ENCODE results near the gene SNX8.
A peak's percentile ranks its signal among the peaks of the same experiment; 100 is the strongest.
"Not testable (repeated sequence)": the region's sequence is repeated elsewhere in the genome, so short reads cannot be mapped to it uniquely, and the experiment has no call there.

SNX8 gene

GRCh38 chr7:2273866-2274265, 40.4 kb downstream of the SNX8 start:
- no peak for DNase-seq (ENCODE audit: low read depth, low spot score)
- no peak overlapping the region for H3K4me3 ChIP-seq (ENCODE audit: low read depth, low read length)
- in situ Hi-C loops (cut with HindIII; ENCODE audit: low sequenced_read_pairs) = no loop called here
- no peak for TF ChIP-seq CTCF (IDR thresholded peaks at IDR 0.05; ENCODE audit: low read depth, low read length)

DNA sequence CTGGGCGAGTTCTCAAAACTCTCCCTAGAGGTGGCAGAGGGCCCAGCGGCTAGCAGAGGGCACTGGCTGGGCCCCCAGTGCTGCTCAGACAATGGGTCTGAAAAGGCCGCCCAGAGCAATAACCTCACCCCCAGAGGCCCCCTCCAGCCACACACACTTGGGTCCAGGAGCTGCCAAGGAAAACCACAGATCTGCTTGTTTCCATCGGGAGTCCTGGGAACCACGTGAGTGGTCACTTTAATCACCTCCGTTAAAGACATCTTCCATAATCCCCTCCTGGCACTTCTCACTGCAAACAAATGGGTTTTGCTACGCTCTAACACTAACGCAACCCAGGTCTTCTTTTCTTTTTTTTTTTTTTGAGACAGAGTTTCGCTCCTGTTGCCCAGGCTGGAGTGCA, 42.2 kb downstream of the SNX8 start:
- no peak overlapping the region for H3K4me3 ChIP-seq (ENCODE audit: low read depth, low read length)
- peak; percentile 10 for DNase-seq (ENCODE audit: low read depth, low spot score)
- TF ChIP-seq CTCF (IDR thresholded peaks at IDR 0.05; ENCODE audit: low read depth, low read length) = no peak
- in situ Hi-C loops (cut with HindIII; ENCODE audit: low sequenced_read_pairs) = no loop called here

DNA sequence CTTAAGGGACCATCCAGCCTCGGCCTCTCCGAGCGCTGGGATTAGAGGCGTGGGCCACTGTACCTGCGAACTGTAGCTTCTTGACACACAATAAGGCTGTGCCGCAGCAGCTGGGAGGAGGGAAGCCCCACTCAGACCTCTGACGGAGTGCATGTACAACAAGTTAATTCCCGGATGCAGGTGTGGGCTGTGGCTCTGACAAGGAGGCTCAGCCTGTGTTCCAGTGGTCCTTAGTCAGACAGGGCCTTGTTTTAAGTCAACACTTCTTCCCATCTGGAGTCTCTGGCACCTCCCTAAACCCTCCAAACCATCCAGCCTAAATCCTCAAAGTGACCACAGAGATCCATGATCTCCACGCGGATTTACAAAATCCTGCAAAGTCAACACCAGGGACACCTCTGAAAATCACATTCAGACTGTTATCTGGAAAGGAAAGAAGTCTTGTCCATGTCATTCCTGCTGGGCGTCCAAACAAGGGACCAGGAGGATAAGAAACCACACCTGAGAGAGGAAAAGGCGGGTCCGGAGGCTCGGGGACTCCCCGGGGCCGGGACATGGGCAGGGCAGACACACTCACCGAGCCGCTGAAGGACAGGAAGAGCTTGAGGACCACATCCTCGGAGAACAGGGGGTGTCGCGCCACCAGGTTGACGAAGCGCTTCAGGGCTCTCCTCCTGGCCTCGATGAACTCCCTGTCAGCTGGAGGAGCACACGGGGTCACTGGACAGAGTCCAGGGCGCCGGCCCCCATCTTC, 42.8 kb downstream of the SNX8 start:
- DNase-seq (ENCODE audit: low read depth, low spot score) = no peak
- H3K4me3 ChIP-seq (ENCODE audit: low read depth, low read length) = no peak overlapping the region
- TF ChIP-seq CTCF (IDR thresholded peaks at IDR 0.05; ENCODE audit: low read depth, low read length) = no peak
- in situ Hi-C loops (cut with HindIII; ENCODE audit: low sequenced_read_pairs) = no loop called here

DNA sequence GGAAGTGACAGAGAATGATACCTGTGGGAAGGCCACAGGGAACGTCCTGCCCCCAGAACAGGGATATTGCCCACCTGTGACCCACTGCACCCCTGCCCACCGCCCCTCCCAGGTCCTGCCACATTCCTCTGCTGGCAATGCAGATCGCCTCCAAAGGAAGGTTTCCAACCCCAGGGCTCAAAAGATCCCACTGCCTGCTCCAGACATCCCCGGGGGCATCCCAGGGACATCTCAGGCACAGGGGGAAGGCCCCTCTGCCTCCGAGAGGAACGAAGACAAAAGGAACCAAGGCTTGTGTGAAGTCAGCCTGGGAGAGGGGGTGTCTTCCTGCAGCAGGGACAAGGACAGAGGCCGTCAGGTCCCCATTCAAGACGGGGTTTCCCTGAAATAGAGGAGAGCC, 43.7 kb downstream of the SNX8 start:
- in situ Hi-C loops (cut with HindIII; ENCODE audit: low sequenced_read_pairs) = no loop called here
- no peak for DNase-seq (ENCODE audit: low read depth, low spot score)

DNA sequence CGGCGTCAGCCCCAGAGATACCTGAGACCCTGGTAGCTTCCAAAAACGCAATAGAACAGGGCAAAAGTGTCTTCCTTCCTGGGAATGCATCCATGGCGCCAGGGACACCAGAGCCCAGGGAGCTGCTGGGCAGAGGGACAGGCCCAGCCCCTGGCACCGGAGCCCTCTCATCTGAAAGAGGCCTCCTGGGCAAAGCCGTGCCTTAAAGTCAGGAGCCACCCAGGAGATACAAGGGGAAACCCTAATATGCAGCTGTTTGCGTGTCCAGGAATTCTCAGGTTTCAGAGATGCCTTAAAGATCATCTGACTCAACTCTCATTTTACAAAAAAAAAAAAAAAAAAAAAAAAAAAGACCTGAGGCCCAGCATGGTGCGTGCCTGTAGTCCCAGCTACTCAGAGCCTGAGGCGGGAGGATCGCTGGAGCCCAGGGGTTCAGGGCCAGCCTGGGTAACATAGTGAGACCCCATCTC, 44.2 kb downstream of the SNX8 start:
- no peak overlapping the region for H3K4me3 ChIP-seq (ENCODE audit: low read depth, low read length)
- TF ChIP-seq CTCF (IDR thresholded peaks at IDR 0.05; ENCODE audit: low read depth, low read length) = no peak
- in situ Hi-C loops (cut with HindIII; ENCODE audit: low sequenced_read_pairs) = no loop called here
- peak; percentile 25 for DNase-seq (ENCODE audit: low read depth, low spot score)

More for the DNA sequence above, 43.7 kb downstream of the SNX8 start:
- TF ChIP-seq CTCF (IDR thresholded peaks at IDR 0.05; ENCODE audit: low read depth, low read length) = no peak
- no peak overlapping the region for H3K4me3 ChIP-seq (ENCODE audit: low read depth, low read length)

DNA sequence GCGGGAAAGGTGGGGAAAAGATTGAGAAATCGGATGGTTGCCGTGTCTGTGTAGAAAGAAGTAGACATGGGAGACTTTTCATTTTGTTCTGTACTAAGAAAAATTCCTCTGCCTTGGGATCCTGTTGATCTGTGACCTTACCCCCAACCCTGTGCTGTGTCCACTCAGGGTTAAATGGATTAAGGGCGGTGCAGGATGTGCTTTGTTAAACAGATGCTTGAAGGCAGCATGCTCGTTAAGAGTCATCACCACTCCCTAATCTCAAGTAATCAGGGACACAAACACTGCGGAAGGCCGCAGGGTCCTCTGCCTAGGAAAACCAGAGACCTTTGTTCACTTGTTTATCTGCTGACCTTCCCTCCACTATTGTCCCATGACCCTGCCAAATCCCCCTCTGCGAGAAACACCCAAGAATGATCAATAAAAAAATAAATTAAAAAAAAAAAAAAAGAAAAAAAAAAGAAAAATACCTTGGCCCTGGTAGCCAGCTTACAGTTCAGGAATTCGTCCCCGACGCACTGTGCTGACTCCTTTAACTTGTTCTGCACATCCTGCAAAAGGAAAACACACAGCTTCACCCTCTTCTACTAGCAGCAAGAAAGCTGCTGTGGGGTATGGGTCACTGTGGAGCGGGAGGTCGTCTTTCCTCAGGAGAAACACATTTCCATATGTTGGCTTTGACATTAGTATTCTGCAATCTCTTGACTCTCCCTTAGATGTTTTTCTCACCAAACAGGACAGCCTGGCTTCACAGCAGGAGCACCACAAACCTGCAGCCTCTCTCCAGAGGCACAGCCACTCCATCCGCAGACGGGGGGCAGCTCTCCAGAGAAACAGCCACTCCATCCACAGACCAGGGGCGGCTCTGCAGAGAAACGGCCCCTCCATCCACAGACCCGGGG, 44.9 kb downstream of the SNX8 start:
- H3K4me3 ChIP-seq (ENCODE audit: low read depth, low read length); in situ Hi-C loops (cut with HindIII; ENCODE audit: low sequenced_read_pairs): not testable (repeated sequence)
- DNase-seq (ENCODE audit: low read depth, low spot score) = peak; percentile 48

DNA sequence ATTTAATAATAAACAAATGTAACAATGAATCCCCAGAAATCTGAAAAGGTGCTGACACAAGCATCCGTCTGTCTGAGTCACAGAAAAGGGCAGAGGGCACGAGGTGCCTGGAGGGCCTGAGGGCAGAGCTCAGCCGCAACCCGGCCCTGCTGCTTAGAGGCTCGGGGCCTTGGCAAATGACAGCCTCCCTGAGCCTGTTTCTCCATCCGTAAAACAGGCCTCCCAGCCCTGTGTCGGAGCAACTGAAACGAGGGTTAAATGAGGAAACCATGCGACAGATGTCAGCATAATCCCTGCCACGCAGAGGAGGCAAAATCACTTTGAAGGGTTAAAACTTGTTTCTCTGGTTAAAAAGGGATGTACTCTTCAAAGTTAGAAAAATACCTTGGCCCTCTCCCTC, 47.3 kb downstream of the SNX8 start:
- no peak overlapping the region for H3K4me3 ChIP-seq (ENCODE audit: low read depth, low read length)
- in situ Hi-C loops (cut with HindIII; ENCODE audit: low sequenced_read_pairs) = no loop called here
- no peak for TF ChIP-seq CTCF (IDR thresholded peaks at IDR 0.05; ENCODE audit: low read depth, low read length)
- DNase-seq (ENCODE audit: low read depth, low spot score) = peak; percentile 43

Data from astrocyte of the spinal cord (primary cell).